B cell (primary cell): Measurements from ENCODE around the gene UHMK1.

ENCODE experiments used
- EZH2 ChIP-seq: IDR thresholded peaks from 2 replicates; pipeline ENCODE4 v1.6.1; 2012; ENCODE audit warnings: borderline replicate concordance, low read depth, mild to moderate bottlenecking, moderate library complexity, low read length; ENCODE audit not compliant: insufficient read depth, poor library complexity, severe bottlenecking
- TF ChIP-seq, protein P1 (sequence below): fragments of 200-600 bp; IDR thresholded peaks from one replicate; pipeline ENCODE4 v1.8.0; 2022; ENCODE audit warnings: antibody characterized with exemption, mild to moderate bottlenecking

- TF ChIP-seq, protein P1, sequence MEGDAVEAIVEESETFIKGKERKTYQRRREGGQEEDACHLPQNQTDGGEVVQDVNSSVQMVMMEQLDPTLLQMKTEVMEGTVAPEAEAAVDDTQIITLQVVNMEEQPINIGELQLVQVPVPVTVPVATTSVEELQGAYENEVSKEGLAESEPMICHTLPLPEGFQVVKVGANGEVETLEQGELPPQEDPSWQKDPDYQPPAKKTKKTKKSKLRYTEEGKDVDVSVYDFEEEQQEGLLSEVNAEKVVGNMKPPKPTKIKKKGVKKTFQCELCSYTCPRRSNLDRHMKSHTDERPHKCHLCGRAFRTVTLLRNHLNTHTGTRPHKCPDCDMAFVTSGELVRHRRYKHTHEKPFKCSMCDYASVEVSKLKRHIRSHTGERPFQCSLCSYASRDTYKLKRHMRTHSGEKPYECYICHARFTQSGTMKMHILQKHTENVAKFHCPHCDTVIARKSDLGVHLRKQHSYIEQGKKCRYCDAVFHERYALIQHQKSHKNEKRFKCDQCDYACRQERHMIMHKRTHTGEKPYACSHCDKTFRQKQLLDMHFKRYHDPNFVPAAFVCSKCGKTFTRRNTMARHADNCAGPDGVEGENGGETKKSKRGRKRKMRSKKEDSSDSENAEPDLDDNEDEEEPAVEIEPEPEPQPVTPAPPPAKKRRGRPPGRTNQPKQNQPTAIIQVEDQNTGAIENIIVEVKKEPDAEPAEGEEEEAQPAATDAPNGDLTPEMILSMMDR = no peak
- no peak for TF ChIP-seq EZH2
Measured at GRCh38 chr1:162538815-162539431, 41.3 kb downstream of the UHMK1 start.
